ENCODE results near the gene PAX2.

DNA sequence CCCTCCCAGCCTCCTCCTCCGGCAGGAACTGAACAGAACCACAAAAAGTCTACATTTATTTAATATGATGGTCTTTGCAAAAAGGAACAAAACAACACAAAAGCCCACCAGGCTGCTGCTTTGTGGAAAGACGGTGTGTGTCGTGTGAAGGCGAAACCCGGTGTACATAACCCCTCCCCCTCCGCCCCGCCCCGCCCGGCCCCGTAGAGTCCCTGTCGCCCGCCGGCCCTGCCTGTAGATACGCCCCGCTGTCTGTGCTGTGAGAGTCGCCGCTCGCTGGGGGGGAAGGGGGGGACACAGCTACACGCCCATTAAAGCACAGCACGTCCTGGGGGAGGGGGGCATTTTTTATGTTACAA lies 83.3 kb downstream of the PAX2 start:
- TF ChIP-seq, protein P1, sequence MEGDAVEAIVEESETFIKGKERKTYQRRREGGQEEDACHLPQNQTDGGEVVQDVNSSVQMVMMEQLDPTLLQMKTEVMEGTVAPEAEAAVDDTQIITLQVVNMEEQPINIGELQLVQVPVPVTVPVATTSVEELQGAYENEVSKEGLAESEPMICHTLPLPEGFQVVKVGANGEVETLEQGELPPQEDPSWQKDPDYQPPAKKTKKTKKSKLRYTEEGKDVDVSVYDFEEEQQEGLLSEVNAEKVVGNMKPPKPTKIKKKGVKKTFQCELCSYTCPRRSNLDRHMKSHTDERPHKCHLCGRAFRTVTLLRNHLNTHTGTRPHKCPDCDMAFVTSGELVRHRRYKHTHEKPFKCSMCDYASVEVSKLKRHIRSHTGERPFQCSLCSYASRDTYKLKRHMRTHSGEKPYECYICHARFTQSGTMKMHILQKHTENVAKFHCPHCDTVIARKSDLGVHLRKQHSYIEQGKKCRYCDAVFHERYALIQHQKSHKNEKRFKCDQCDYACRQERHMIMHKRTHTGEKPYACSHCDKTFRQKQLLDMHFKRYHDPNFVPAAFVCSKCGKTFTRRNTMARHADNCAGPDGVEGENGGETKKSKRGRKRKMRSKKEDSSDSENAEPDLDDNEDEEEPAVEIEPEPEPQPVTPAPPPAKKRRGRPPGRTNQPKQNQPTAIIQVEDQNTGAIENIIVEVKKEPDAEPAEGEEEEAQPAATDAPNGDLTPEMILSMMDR (IDR thresholded peaks at IDR 0.05; ENCODE audit: poor library complexity), result no peak
- no peak for TF ChIP-seq EZH2 (IDR thresholded peaks at IDR 0.05; ENCODE audit: borderline replicate concordance)
- no peak for TF ChIP-seq EZH2phosphoT487 (IDR thresholded peaks at IDR 0.05; ENCODE audit: low read depth, severe bottlenecking, unreplicated experiment)

All from hepatocyte (in vitro differentiated cells).